Fibroblast of skin of right quadriceps (primary cell): Measurements from ENCODE around the gene ZNF787.
A peak's percentile ranks its signal among the peaks of the same experiment; 100 is the strongest.

Experiments used
- DNase-seq: peaks from one replicate; pipeline ENCODE4 v3.0.0-alpha.2; 2013

ZNF787 gene

DNA sequence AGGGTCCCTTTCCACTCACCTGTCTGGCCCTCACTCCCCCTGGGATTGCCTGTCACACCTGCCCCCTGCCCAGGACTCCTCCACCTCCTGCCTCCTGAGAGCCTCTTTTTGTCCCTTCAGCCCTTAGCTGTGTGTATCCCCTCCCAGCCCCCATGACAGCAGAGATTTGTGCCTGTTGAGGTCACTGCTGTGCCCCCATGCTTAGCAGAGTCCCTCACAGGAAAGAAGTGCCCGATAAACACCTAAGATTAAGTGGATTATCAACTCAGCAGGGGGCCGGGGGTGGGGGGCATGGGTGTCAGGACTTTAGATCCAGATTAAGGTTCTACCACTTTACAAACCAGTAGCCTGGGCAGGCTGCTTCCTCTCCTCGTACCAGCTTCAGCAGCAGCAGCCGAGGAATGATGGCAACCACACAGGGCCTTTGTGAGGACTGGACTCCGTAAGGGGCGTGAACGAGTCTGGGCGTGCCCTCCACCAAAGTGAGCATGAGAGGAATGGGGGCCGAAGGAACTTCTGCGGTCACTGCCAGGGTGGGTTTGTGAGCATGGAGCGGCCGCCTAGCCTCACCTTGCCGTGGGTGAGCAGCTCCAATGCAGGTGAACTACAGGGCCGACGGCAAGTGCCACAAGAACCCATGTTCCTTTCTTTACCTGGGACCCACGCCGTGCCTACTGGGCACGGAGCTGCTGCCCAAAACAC lies 36.1 kb downstream of the ZNF787 start:
- no peak for DNase-seq

DNA sequence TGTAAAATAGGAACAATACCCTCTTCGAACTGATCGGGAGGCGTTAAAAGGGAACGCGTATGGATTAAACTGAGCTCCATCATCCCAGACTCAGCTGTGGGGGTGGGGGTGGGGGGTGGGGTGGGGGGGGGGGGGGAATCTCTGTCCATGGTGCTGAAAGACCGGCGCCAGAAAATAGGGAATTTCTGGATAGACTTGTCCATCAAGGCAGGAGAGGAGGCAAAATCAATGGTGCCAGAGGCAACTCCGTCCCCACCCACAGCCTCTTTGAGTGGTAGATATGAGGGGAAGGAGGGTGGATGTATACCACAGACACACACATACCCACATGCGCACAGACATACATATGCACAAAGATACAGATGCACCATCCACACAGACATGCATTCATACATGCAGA lies 37.4 kb downstream of the ZNF787 start:
- no peak for DNase-seq

DNA sequence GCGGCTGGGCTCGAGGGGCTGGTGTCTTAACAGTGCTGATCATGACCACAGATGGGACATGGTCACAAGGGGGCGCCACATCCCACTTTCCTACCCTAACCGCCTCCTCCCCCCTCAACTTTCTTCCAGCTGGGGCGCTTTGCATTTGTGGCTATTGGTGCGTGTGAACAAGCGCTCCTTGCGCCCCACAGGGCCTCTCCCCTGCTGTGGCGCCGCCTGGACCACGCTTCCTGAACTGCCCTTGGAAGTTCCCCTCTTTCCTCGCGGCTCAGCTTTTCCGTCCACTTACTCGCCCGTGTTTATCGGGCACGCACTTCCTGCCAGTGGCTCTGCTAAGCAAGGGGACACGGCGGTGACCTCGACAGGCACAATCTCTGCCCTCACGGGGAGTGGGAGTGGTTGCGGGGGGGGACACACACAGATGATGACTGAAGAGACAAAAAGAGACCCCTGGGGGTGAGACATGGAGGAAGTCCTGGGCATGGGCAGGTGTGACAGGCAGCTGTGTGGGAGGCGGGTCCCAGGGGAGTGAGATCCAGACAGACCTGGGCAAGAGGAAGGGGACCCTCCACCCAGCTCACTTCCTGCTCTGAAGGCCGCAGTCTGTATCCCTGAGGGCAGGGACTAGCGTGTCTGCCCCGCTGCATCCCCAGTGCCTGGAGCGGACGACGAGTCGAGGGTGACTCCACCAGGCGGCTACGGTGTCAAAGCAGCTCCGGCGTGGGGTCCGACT lies 40.3 kb downstream of the ZNF787 start:
- peak; percentile 71 for DNase-seq

DNA sequence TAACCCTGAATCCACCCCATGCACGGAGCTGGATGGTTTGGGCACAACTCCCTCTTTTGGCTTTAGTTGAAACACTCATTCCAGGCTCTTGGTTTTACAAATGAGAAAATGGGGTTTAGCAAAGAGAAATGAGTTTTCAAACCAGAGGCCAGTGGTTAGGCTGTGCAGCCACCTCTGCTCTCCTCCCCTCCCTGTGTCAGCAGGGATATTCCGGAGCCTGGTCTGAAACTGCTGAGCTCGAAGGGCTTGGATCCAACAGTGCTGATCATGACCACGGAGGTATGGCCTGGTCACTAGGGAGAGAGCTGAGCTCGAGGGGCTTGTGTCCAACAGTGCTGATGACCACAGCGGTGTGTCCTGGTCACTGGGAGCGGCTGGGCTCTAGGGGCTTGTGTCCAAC lies 41.5 kb downstream of the ZNF787 start:
- DNase-seq: no peak

DNA sequence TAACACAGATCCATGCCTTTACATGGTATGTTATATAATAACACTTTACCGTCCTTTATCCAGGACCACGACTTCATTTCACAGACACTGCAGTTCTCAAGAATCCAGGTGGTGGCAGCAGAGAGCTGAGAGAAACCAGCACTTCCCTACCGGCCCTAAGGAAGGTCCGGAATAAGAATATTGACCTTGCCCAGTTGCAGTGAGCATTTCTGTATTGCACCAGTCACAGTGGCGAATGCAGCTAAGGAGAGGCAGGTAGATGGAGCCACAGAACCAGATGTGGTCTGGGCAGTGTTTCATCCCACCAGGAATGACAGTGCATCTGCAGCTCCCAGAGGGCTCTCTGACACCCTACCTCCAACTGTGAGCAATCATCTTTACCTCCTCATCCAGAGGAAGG lies 44.6 kb downstream of the ZNF787 start:
- DNase-seq: peak; percentile 31

DNA sequence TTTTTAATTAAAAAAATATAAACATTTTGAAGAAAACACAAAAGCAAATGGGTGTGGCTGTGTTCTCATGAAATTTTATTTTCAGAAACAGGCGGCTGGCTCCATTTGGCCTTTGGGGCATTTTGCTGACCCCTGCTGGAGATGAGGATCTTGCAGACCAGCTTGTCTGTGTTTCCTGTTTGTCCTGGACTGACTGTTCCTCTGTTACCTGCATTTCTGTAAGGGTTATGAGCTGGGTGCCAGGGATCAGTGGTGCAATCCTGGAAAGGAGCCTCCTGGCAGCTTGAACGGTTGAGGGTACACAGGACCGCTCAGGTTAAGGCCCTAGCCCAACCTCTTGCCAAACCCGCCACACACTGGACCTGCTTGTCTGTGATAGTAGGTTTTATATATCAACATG lies 49.9 kb downstream of the ZNF787 start:
- DNase-seq: no peak

DNA sequence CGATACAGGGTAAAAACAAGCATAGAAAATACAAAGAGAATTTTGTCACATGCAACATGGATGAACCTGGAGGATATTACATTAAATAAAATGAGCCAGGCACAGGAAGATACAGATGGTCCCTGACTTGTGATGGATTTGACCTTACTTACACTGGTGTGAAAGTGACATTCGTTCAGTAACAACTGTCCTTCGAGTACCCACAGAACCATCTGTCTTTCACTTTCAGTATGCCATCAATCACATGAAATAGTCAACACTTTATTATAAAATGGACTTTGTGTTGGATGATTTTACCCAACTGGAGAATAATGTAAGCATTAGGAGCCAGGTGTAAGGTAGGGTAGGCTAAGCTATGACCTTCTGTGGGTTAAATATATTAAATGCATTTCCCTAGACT lies 51.5 kb downstream of the ZNF787 start:
- DNase-seq: no peak

DNA sequence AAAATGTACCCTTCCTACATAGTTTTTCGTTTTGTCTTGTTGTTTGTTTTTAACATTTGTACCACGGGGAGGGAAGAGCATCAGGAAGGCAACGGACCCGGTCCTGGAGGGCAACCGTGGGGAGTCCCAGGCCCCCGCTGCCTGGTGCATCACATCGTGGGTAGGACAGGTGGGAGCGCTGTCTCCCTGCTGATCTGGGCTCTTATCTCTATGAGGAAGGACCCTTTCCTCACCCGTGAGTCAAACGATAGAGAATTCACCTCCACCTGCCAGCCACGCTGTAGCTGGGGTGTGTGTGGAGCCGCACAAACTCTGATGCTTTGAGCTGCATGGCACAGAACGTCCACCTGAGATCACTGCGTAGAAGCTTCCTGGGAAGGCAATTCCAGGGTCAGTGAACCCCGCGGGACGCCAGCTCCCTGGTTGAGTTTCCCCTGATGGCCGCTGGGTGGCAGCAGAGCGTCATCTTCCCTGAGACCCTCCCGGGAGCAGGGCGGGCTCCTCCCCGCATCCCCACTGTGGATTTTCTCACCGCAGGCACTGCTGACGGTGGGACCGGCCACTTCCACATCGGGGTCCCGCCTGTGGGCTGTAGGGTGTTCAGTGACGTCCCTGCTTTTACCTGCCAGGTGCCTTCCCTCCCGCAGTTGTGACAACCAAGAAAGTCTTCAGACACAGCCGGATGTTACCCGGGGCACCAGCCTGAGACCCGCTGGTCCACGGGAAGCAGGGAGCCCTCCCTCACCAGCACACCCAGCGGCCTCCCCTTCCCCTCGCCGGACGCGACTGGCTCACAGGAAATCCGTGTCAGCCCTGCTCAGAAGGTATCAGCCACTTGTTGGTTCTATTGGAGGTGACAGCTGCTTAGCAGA lies 54.7 kb downstream of the ZNF787 start:
- DNase-seq: peak; percentile 32

DNA sequence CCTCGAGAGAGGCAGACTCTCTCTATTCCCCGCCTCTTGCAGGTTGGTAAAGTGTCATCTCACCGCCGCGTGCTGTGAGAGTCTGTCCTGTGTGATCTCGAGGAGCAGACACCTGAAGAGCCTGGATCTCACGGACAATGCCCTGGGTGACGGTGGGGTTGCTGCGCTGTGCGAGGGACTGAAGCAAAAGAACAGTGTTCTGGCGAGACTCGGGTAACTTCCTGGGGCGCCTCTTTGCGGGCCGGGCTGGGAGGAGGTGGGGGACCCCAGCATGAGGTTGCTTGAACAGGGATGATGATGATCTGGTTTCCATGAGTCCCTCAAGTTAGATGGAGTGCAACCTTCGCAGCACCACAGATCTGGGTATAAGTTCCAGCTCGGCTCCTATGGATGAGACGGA lies 67.5 kb downstream of the ZNF787 start:
- no peak for DNase-seq
